AG10803 (cell line): ENCODE results near the gene DSCAML1.

Experiments
- DNase-seq: peaks from one replicate; pipeline ENCODE4 v3.0.0; 2010; ENCODE audit warnings: low read depth
- H3K4me3 ChIP-seq: 2 replicates; pipeline ENCODE4 v1.5.1; 2011; ENCODE audit warnings: mild to moderate bottlenecking, low read length, control low read depth
- CTCF ChIP-seq: conservative IDR thresholded peaks from 2 replicates; pipeline ENCODE4 v1.5.1; 2011; ENCODE audit warnings: mild to moderate bottlenecking, low read length, control low read depth, inconsistent platforms

DSCAML1 gene

GRCh38 chr11:117720061-117720511, 76.9 kb downstream of the DSCAML1 start:
- no peak overlapping the region for H3K4me3 ChIP-seq
- no peak for TF ChIP-seq CTCF
- no peak for DNase-seq

GRCh38 chr11:117719480-117719879, 77.5 kb downstream of the DSCAML1 start:
- H3K4me3 ChIP-seq: no peak overlapping the region
- TF ChIP-seq CTCF: no peak
- DNase-seq: no peak

- no peak overlapping the region for H3K4me3 ChIP-seq
- no peak for TF ChIP-seq CTCF
- no peak for DNase-seq
Measured at GRCh38 chr11:117717485-117718314, 79.3 kb downstream of the DSCAML1 start.

GRCh38 chr11:117716521-117717440, 80.2 kb downstream of the DSCAML1 start:
- no peak for TF ChIP-seq CTCF
- H3K4me3 ChIP-seq: no peak overlapping the region
- DNase-seq: no peak

GRCh38 chr11:117715801-117716200, 81.2 kb downstream of the DSCAML1 start:
- no peak for DNase-seq
- no peak overlapping the region for H3K4me3 ChIP-seq
- no peak for TF ChIP-seq CTCF

GRCh38 chr11:117713538-117713991, 83.5 kb downstream of the DSCAML1 start:
- no peak for TF ChIP-seq CTCF
- H3K4me3 ChIP-seq: no peak overlapping the region
- DNase-seq: no peak
